T-helper 17 cell (primary cell): ENCODE measurements around the gene CDC123. TPM values are rescaled to one million over a fixed set of nuclear protein-coding genes. Genes with fewer than 3 reads are reported as not detected.
"Not testable (repeated sequence)": the region's sequence is repeated elsewhere in the genome, so short reads cannot be mapped to it uniquely, and the experiment has no call there.

Experiments used
- ATAC-seq: fragments of 150-1000 bp; cut with Tn5 transposase; 2 replicates; pipeline ENCODE4 v1.10.0; 2021; ENCODE audit warnings: mild to moderate bottlenecking, moderate library complexity
- DNase-seq, 3 donors: peaks; one replicate each; pipeline versions ENCODE4 v3.0.0 to v3.0.0-alpha.2; 2020 to 2021
- H3K9me3 ChIP-seq: one replicate; pipeline ENCODE4 v1.7.0; 2013; ENCODE audit warnings: low read length, mild to moderate bottlenecking; ENCODE audit not compliant: control insufficient read depth, poor library complexity, severe bottlenecking
- H3K27ac Mint-ChIP-seq: one replicate; pipeline ENCODE4 v1.8.0; 2022; ENCODE audit warnings: mild to moderate bottlenecking, moderate library complexity, mixed read lengths
- H3K27me3 Mint-ChIP-seq: one replicate; pipeline ENCODE4 v1.8.0; 2022; ENCODE audit warnings: mixed read lengths
- H3K36me3 Mint-ChIP-seq: one replicate; pipeline ENCODE4 v1.8.0; 2022; ENCODE audit warnings: low read depth, mixed read lengths
- H3K4me1 Mint-ChIP-seq: one replicate; pipeline ENCODE4 v1.8.0; 2022; ENCODE audit warnings: mild to moderate bottlenecking, mixed read lengths
- H3K4me3 Mint-ChIP-seq: one replicate; pipeline ENCODE4 v1.8.0; 2022; ENCODE audit warnings: mild to moderate bottlenecking, moderate library complexity, mixed read lengths
- total RNA-seq, 4 donors: library from RNA in 2 of 4; stranded (reverse) in 2 of 4; gene quantifications; one replicate each; pipeline ENCODE4 v1.2.3 and lab custom pipeline; 2022 to 2026

CDC123 gene
- total RNA-seq (10 to 100 TPM; 35.9 to 52.8 TPM), total RNA-seq (lab: John Stamatoyannopoulos, UW) (37.5 to 84.1 reads per million in 2 donors)

GRCh38 chr10:12195603-12196506, at the start of gene CDC123, which contains the start of gene NUDT5:
CDC123 (plus strand) TSS chr10:12196188; CDS start chr10:12196246, 58 bp downstream.
NUDT5 (minus strand) TSS chr10:12195891; CDS start chr10:12186291, 9,600 bp downstream.
- H3K27ac Mint-ChIP-seq: peak within 1 kb of the TSS; percentile 100
- ATAC-seq: peak; percentile 93
- DNase-seq: peak; percentile 74 to 77 (median 74)
- H3K4me1 Mint-ChIP-seq: peaks cover 45% of the 10 kb centered on the region
- H3K4me3 Mint-ChIP-seq: peak within 1 kb of the TSS; percentile 100
- no peaks in the 10 kb centered on the region for H3K27me3 Mint-ChIP-seq
- no peaks in the 10 kb centered on the region for H3K9me3 ChIP-seq
- H3K36me3 Mint-ChIP-seq: peaks cover 15% of the 10 kb centered on the region

DNA sequence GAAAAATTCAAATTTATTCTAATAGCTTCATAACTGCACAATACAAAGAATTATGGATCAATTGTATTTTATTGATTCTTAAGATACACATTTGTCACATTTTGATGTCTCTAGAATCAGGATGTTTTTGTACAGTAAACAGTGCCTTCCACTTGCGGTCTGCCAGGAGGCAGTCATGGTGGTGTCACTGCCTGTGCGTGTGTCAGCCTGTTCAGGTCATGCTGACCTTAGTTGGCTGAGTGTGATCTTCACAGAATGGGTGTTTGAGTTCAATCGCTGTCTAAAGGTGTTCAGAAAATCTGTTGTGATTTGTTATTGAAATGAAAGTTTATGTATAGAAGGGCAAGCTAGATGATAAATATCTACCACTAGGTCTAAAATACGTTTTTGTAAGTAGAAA, 45.8 kb upstream of the CDC123 start:
- no peak for ATAC-seq
- DNase-seq: no peak
- Mint-ChIP-seq H3K27ac (no peak overlapping the region), H3K36me3 (peaks cover 5% of the 10 kb centered on the region), H3K4me1 (peaks cover 4% of the 10 kb centered on the region), H3K27me3 (no peaks in the 10 kb centered on the region), H3K4me3 (no peak overlapping the region)
- no peaks in the 10 kb centered on the region for H3K9me3 ChIP-seq

- peaks cover 4% of the 10 kb centered on the region for H3K4me1 Mint-ChIP-seq
- H3K4me3 Mint-ChIP-seq: no peak overlapping the region
- H3K9me3 ChIP-seq: no peaks in the 10 kb centered on the region
- H3K27me3 Mint-ChIP-seq: no peaks in the 10 kb centered on the region
- ATAC-seq (no peak), DNase-seq (no peak)
- H3K27ac Mint-ChIP-seq: no peak overlapping the region
- H3K36me3 Mint-ChIP-seq: peaks cover 5% of the 10 kb centered on the region
Measured at GRCh38 chr10:12154516-12154915, 41.5 kb upstream of the CDC123 start.

DNA sequence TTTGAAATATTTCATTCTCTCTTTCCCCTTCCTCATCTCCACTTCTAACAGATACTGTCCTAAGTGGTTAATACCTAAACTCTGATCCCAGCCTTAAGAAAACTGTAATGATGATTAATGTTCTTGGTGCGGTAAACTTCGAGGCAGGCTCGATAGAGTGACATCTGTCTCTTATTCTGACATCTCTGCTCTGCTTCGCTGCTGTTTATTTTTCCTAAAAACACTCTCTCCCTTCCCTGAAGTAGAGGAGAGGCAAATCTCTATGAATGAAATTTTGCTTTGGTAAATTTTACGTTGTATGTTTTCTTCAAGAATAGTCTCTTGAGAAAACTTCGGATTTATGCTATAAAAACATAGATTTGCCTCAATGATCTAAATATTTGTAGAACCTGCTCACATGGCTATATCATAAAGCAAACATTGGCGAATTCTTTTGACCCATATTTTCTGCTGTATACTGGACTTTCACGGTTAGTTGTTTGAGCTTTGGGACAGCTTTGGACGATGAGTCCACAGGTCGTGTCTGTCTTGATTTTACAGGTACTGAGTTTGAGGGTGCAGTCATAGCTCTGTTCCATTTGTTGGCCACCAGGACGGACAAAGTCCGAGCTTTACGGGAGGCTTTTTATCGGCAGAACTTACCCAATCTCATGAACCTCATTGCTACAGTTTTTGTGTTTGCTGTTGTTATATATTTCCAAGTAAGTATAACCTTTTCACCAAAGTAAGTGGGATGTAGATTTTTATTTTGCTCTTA, 39.4 kb upstream of the CDC123 start:
- H3K4me1 Mint-ChIP-seq: peaks cover 4% of the 10 kb centered on the region
- no peak overlapping the region for H3K27ac Mint-ChIP-seq
- ATAC-seq (no peak), DNase-seq (no peak)
- no peaks in the 10 kb centered on the region for H3K9me3 ChIP-seq
- H3K36me3 Mint-ChIP-seq: peaks cover 5% of the 10 kb centered on the region
- H3K4me3 Mint-ChIP-seq: no peak overlapping the region
- H3K27me3 Mint-ChIP-seq: no peaks in the 10 kb centered on the region

GRCh38 chr10:12158111-12158510, 37.9 kb upstream of the CDC123 start:
- ATAC-seq: no peak
- Mint-ChIP-seq H3K4me1 (peaks cover 4% of the 10 kb centered on the region), H3K4me3 (no peak overlapping the region), H3K36me3 (peaks cover 5% of the 10 kb centered on the region), H3K27me3 (no peaks in the 10 kb centered on the region), H3K27ac (no peak overlapping the region)
- H3K9me3 ChIP-seq: no peaks in the 10 kb centered on the region
- no peak for DNase-seq

GRCh38 chr10:12160664-12161063, 35.3 kb upstream of the CDC123 start:
- Mint-ChIP-seq H3K4me1 (no peaks in the 10 kb centered on the region), H3K4me3 (no peak overlapping the region), H3K27me3 (no peaks in the 10 kb centered on the region), H3K36me3 (peaks cover 5% of the 10 kb centered on the region), H3K27ac (no peak overlapping the region)
- DNase-seq (no peak), ATAC-seq (no peak)
- no peaks in the 10 kb centered on the region for H3K9me3 ChIP-seq

DNA sequence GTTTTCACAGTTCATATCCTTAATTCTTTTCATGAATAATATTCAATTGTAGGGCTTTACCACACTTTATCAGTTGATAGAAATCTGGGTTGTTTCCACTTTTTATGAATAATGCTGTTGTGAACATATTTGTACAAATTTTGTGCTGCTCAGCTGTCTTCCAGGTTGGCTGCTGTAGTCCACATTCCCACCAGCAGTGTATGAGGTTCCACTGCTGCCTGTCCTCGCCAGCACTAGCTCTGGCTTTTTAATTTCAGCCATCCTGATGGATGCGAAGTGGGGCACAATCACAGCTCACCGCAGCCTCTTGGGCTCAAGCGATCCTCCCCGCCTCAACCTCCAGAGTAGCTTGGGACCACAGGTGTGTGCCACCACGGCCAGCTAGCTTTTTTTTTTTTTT, 33.1 kb upstream of the CDC123 start:
- no peak overlapping the region for H3K27ac Mint-ChIP-seq
- peaks cover 5% of the 10 kb centered on the region for H3K36me3 Mint-ChIP-seq
- H3K4me1 Mint-ChIP-seq: no peaks in the 10 kb centered on the region

DNA sequence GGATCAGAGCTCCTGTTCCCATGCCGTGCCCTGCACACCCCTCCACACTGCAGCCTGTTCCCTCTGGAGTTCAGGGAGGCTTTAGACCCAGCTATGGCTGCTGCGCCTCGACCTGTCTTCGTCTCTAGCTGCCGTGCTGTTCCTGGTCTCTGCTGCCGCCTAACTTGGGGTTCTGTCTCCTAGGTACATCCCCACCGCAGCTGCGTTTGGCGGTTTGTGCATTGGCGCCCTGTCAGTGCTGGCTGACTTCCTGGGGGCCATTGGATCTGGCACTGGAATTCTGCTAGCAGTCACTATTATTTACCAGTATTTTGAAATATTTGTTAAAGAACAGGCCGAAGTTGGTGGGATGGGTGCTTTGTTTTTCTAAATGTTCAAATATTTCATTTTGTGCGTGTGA, 31.9 kb upstream of the CDC123 start:
- Mint-ChIP-seq H3K27ac (no peak overlapping the region), H3K4me1 (no peaks in the 10 kb centered on the region), H3K4me3 (no peak overlapping the region), H3K36me3 (peaks cover 6% of the 10 kb centered on the region), H3K27me3 (no peaks in the 10 kb centered on the region)
- H3K9me3 ChIP-seq: no peaks in the 10 kb centered on the region
- no peak for ATAC-seq
- no peak for DNase-seq

More for the DNA sequence above, 33.1 kb upstream of the CDC123 start:
- Mint-ChIP-seq H3K4me3 (no peak overlapping the region), H3K27me3 (no peaks in the 10 kb centered on the region)
- no peak for DNase-seq
- no peak for ATAC-seq
- no peaks in the 10 kb centered on the region for H3K9me3 ChIP-seq

DNA sequence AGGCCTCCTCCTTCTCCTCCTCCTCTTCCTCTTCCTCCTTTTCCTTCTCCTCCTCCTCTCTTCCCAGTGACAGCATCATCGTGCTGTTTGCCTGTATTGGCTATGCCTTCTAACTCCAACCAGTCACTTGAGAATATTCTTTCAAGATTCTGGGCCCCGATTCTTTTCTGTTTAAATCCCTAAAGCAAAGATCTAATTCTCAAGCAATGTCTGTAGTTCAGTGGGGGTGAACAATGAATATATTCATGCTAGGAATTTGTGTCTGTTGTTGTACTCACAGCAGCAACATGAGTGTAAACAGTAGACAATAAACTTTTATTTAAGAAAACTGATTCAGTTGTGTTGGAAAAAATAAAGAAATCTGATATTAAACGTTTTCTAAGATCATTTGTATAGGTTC, 31.0 kb upstream of the CDC123 start:
- H3K4me1 Mint-ChIP-seq: no peaks in the 10 kb centered on the region
- DNase-seq: no peak
- H3K36me3 Mint-ChIP-seq: peaks cover 9% of the 10 kb centered on the region
- no peak overlapping the region for H3K4me3 Mint-ChIP-seq
- peak overlapping the region; percentile 66 for H3K27ac Mint-ChIP-seq
- no peak for ATAC-seq
- no peaks in the 10 kb centered on the region for H3K27me3 Mint-ChIP-seq
- no peaks in the 10 kb centered on the region for H3K9me3 ChIP-seq

- Mint-ChIP-seq H3K4me1 (no peaks in the 10 kb centered on the region), H3K36me3 (peaks cover 9% of the 10 kb centered on the region), H3K27me3 (no peaks in the 10 kb centered on the region), H3K4me3 (peak overlapping the region; percentile 25), H3K27ac (peak overlapping the region; percentile 11)
- DNase-seq: no peak
- no peaks in the 10 kb centered on the region for H3K9me3 ChIP-seq
- ATAC-seq: no peak
Measured at GRCh38 chr10:12165999-12166775, 29.8 kb upstream of the CDC123 start.

- H3K27me3 Mint-ChIP-seq, H3K9me3 ChIP-seq, DNase-seq, H3K4me3 Mint-ChIP-seq, H3K36me3 Mint-ChIP-seq, H3K4me1 Mint-ChIP-seq, H3K27ac Mint-ChIP-seq, ATAC-seq: not testable (repeated sequence)
Measured at GRCh38 chr10:12171512-12171911, 24.5 kb upstream of the CDC123 start.

DNA sequence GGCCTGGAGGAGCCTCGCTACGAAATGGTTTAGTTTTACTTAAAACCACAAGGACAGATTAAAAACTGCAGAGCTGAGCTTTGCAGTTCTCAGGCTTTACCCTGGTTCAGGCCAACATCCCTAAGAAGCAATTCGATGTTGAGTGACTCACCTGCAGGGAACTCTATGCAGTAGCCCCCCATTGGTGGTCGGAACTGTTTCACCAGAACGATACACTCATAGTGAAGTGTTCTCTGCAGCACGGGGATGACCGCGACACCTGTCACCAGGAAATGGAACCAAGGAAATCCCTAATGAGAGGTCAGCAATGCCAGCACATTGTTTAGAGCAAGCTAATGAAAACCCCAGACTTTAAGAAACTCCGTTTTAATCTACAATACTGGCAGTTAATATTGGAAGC, 18.3 kb upstream of the CDC123 start:
- Mint-ChIP-seq H3K27me3 (no peaks in the 10 kb centered on the region), H3K4me3 (no peak overlapping the region), H3K36me3 (no peaks in the 10 kb centered on the region), H3K4me1 (peaks cover 15% of the 10 kb centered on the region), H3K27ac (no peak overlapping the region)
- H3K9me3 ChIP-seq: no peaks in the 10 kb centered on the region
- DNase-seq (no peak), ATAC-seq (no peak)
